SK-N-SH (cell line): ENCODE measurements around the gene PKN3. TPM values are rescaled to one million over a fixed set of nuclear protein-coding genes. Genes with fewer than 3 reads are reported as not detected.

Source experiments
- CTCF ChIA-PET: fragments of 300-600, 350-600 bp; formaldehyde crosslinking; extraction: SDS; loops from one replicate; lab custom pipeline; 2021; lab: Yijun Ruan, JAX
- POLR2A ChIA-PET: fragments of 350-600 bp; sonication (Branson Sonifier 250); formaldehyde crosslinking; extraction: SDS; loops from one replicate; lab custom pipeline; 2020; ENCODE audit warnings: antibody characterized with exemption, inconsistent platforms; lab: Yijun Ruan, JAX
- DNase-seq: peaks from one replicate; pipeline ENCODE4 v3.0.0; 2012
- H2AFZ ChIP-seq: fragments of 200-600 bp; sonication (generic); 2 replicates; pipeline ENCODE4 v1.8.1; 2016; ENCODE audit warnings: antibody characterized with exemption, mild to moderate bottlenecking, low read depth
- H3F3A ChIP-seq: fragments of 200-600 bp; sonication (generic); replicated peaks from 2 replicates; pipeline ENCODE3; 2016; ENCODE audit warnings: antibody characterized with exemption, mild to moderate bottlenecking; ENCODE audit not compliant: insufficient read depth
- H3K27ac ChIP-seq, 2 experiments: fragments of 200-500 bp in 1 of 2; fragments of 200-600 bp in 1 of 2; sonication (Bioruptor generic) in 1 of 2; sonication (generic), shearing (Covaris generic) in 1 of 2; 2 replicates each; pipeline versions ENCODE4 v1.5.1 to v1.6.1; 2014 to 2016; ENCODE audit warnings: low read depth in 2 of 2, inconsistent platforms in 1 of 2, low read length in 1 of 2, mild to moderate bottlenecking in 1 of 2, mixed read lengths in 1 of 2
- H3K27me3 ChIP-seq: fragments of 200-600 bp; sonication (generic), shearing (Covaris generic); 2 replicates; pipeline ENCODE4 v1.6.1; 2016; ENCODE audit warnings: mixed run types; ENCODE audit not compliant: insufficient read depth
- H3K36me3 ChIP-seq, 2 experiments: fragments of 200-500 bp in 1 of 2; fragments of 200-600 bp in 1 of 2; sonication (Bioruptor generic) in 1 of 2; sonication (generic) in 1 of 2; replicated peaks in 1 of 2; 2 replicates each; pipeline versions ENCODE3 to v1.5.1; 2014 to 2016; ENCODE audit warnings: low read length in 1 of 2, mild to moderate bottlenecking in 1 of 2; ENCODE audit not compliant: insufficient read depth in 2 of 2, control insufficient read depth in 1 of 2
- H3K4me1 ChIP-seq, 2 experiments: fragments of 200-500 bp in 1 of 2; fragments of 200-600 bp in 1 of 2; sonication (Bioruptor generic) in 1 of 2; sonication (generic), shearing (Covaris generic) in 1 of 2; 2 replicates each; pipeline versions ENCODE4 v1.5.1 to v1.6.1; 2014 to 2016; ENCODE audit warnings: low read depth in 1 of 2, low read length in 1 of 2, mixed run types in 1 of 2; ENCODE audit not compliant: insufficient read depth in 2 of 2, control insufficient read depth in 1 of 2
- H3K4me2 ChIP-seq: fragments of 200-600 bp; sonication (generic), shearing (Covaris generic); 2 replicates; pipeline ENCODE4 v1.6.1; 2017; ENCODE audit warnings: mixed run types
- H3K4me3 ChIP-seq, 2 experiments: fragments of 200-500 bp in 1 of 2; fragments of 200-600 bp in 1 of 2; sonication (Bioruptor generic) in 1 of 2; sonication (generic), shearing (Covaris generic) in 1 of 2; 2 replicates each; pipeline versions ENCODE4 v1.5.1 to v1.8.1; 2014 to 2016; ENCODE audit warnings: low read depth in 2 of 2, inconsistent platforms in 1 of 2, low read length in 1 of 2, mild to moderate bottlenecking in 1 of 2, mixed read lengths in 1 of 2, moderate library complexity in 1 of 2
- H3K79me2 ChIP-seq: fragments of 200-600 bp; sonication (generic); 2 replicates; pipeline ENCODE4 v1.8.1; 2017; ENCODE audit warnings: mild to moderate bottlenecking; ENCODE audit not compliant: insufficient read depth
- H3K9ac ChIP-seq: fragments of 200-600 bp; sonication (generic); 2 replicates; pipeline ENCODE4 v1.6.1; 2017; ENCODE audit warnings: mixed run types
- H3K9me2 ChIP-seq: fragments of 200-600 bp; sonication (generic); 2 replicates; pipeline ENCODE4 v1.6.1; 2017; ENCODE audit warnings: mixed run types
- H3K9me3 ChIP-seq: fragments of 200-600 bp; sonication (generic); 2 replicates; pipeline ENCODE4 v1.6.1; 2017; ENCODE audit warnings: mixed run types, mild to moderate bottlenecking, moderate library complexity
- H4K20me1 ChIP-seq: fragments of 200-600 bp; sonication (generic); 2 replicates; pipeline ENCODE4 v1.6.1; 2017; ENCODE audit warnings: mild to moderate bottlenecking, mixed run types; ENCODE audit not compliant: insufficient read depth
- CHD2 ChIP-seq: fragments of 150-350 bp; IDR thresholded peaks from 2 replicates; pipeline ENCODE4 v1.6.1; 2018; ENCODE audit warnings: low read length; ENCODE audit not compliant: partially characterized antibody
- EZH2phosphoT487 ChIP-seq: fragments of 200-600 bp; sonication (generic); IDR thresholded peaks from 2 replicates; pipeline ENCODE4 v1.6.1; 2017; ENCODE audit warnings: low read depth, mixed run types, mild to moderate bottlenecking, antibody characterized with exemption, moderate library complexity, borderline replicate concordance
- FOXM1 ChIP-seq: IDR thresholded peaks from 2 replicates; pipeline ENCODE4 v1.4.0; 2012; ENCODE audit warnings: low read depth, mild to moderate bottlenecking
- GABPA ChIP-seq: IDR thresholded peaks from 2 replicates; pipeline ENCODE4 v1.4.0; 2012; ENCODE audit warnings: low read depth, mild to moderate bottlenecking
- GATA2 ChIP-seq: sonication (generic); formaldehyde crosslinking; IDR thresholded peaks from 2 replicates; pipeline ENCODE4 v1.5.0; 2020; ENCODE audit warnings: mild to moderate bottlenecking, missing genetic modification reagents
- IRF3 ChIP-seq: fragments of 150-350 bp; IDR thresholded peaks from 2 replicates; pipeline ENCODE4 v1.6.1; 2016; ENCODE audit warnings: mild to moderate bottlenecking, low read depth, low read length
- MAX ChIP-seq: IDR thresholded peaks from 2 replicates; pipeline ENCODE4 v1.4.0; 2012; ENCODE audit warnings: low read depth
- MXI1 ChIP-seq: IDR thresholded peaks from 2 replicates; pipeline ENCODE4 v1.6.1; 2012; ENCODE audit warnings: mild to moderate bottlenecking, low read depth, low read length, improper control_type of control experiment
- NFIC ChIP-seq: IDR thresholded peaks from 2 replicates; pipeline ENCODE4 v1.4.0; 2012; ENCODE audit warnings: borderline replicate concordance
- POLR2AphosphoS5 ChIP-seq: IDR thresholded peaks from 2 replicates; pipeline ENCODE4 v1.6.1; 2012; ENCODE audit warnings: low read depth, low read length
- RAD21 ChIP-seq: IDR thresholded peaks from 2 replicates; pipeline ENCODE4 v1.6.1; 2012; ENCODE audit warnings: mild to moderate bottlenecking, low read length
- RCOR1 ChIP-seq: fragments of 150-350 bp; IDR thresholded peaks from 2 replicates; pipeline ENCODE4 v1.6.1; 2017; ENCODE audit warnings: antibody characterized with exemption, low read length
- REST ChIP-seq: IDR thresholded peaks from 2 replicates; pipeline ENCODE4 v1.6.1; 2012; ENCODE audit warnings: mild to moderate bottlenecking, low read depth, low read length, moderate library complexity
- RFX5 ChIP-seq: IDR thresholded peaks from 2 replicates; pipeline ENCODE4 v1.6.1; 2012; ENCODE audit warnings: mild to moderate bottlenecking, improper control_type of control experiment, low read length
- TAF1 ChIP-seq: IDR thresholded peaks from 2 replicates; pipeline ENCODE4 v1.6.1; 2012; ENCODE audit warnings: low read depth, mild to moderate bottlenecking, low read length, moderate library complexity, borderline replicate concordance
- TEAD4 ChIP-seq: IDR thresholded peaks from 2 replicates; pipeline ENCODE4 v1.4.0; 2012; ENCODE audit warnings: mild to moderate bottlenecking, borderline replicate concordance; ENCODE audit not compliant: insufficient read depth
- USF1 ChIP-seq: IDR thresholded peaks from 2 replicates; pipeline ENCODE4 v1.4.0; 2012; ENCODE audit warnings: low read depth, borderline replicate concordance
- YY1 ChIP-seq: IDR thresholded peaks from 2 replicates; pipeline ENCODE4 v1.4.0; 2012; ENCODE audit warnings: low read depth, mild to moderate bottlenecking
- ZBTB33 ChIP-seq: IDR thresholded peaks from 2 replicates; pipeline ENCODE4 v1.4.0; 2012; ENCODE audit warnings: low read depth, borderline replicate concordance
- WGBS: methylation state at CpG from one replicate; pipeline ENCODE4 v1.1.6; 2017; ENCODE audit warnings: low lambda C conversion rate; 5-methylcytosine and 5-hydroxymethylcytosine counted together
- polyA plus RNA-seq, 3 experiments: library from polyadenylated mRNA; depleted of rRNA; stranded (reverse); fragments of >200 nt; gene quantifications; 2 replicates each; pipeline ENCODE4 v1.2.3, GENCODE V29; 2012

PKN3 gene
- polyA plus RNA-seq, 1 of the 3 experiments (the other 2 are of a cell fraction): 7.8 TPM

GRCh38 chr9:128729302-128729701 is 27.0 kb downstream of the PKN3 start:
- POLR2A ChIA-PET: interaction anchor here (1.1 kb wide), 1 partner anchor 89 kb away, joined by 4 read pairs; the partner anchor contains the start of gene ENDOG

GRCh38 chr9:128729766-128730517 is 27.6 kb downstream of the PKN3 start:
- WGBS: 93% methylated on average over 21 of the region's 27 CpGs
- DNase-seq: peak; percentile 58
- no peak overlapping the region for H3K9ac ChIP-seq
- H4K20me1 ChIP-seq: no peaks in the 10 kb centered on the region
- H3K9me2 ChIP-seq: no peaks in the 10 kb centered on the region
- ChIA-PET CTCF (interaction anchor here (0.9 to 1.6 kb wide), 3 partner anchors 28 to 89 kb away, joined by 3 to 5 read pairs (median 3); partner anchors contain the start of genes ENDOG and PKN3), POLR2A (no interaction called here)
- H3K4me2 ChIP-seq: no peak overlapping the region
- peaks cover 10% of the 10 kb centered on the region for H3F3A ChIP-seq
- H3K9me3 ChIP-seq: no peaks in the 10 kb centered on the region
- H3K79me2 ChIP-seq: no peaks in the 10 kb centered on the region
- H3K36me3 ChIP-seq: peaks cover 0 to 4% of the 10 kb centered on the region in 2 experiments
- H3K4me3 ChIP-seq: no peak overlapping the region
- no peak overlapping the region for H2AFZ ChIP-seq
- H3K27ac ChIP-seq: peak overlapping the region in 1 of 2 experiments; percentile 81; a peak in 2 of 4 replicates
- peaks cover 0 to 27% of the 10 kb centered on the region in 2 experiments; a peak in 1 of 4 replicates for H3K4me1 ChIP-seq
- H3K27me3 ChIP-seq: no peaks in the 10 kb centered on the region
- TF ChIP-seq USF1 (no peak), CHD2 (no peak), MXI1 (no peak), YY1 (no peak), ZBTB33 (no peak), TAF1 (no peak), GABPA (no peak), GATA2 (CRISPR knock-in tag) (no peak), NFIC (no peak), MAX (no peak), IRF3 (no peak), TEAD4 (no peak), RFX5 (no peak), FOXM1 (no peak), EZH2phosphoT487 (no peak), REST (no peak)

More at GRCh38 chr9:128729302-128729701, 27.0 kb downstream of the PKN3 start:
- CTCF ChIA-PET: interaction anchor here (0.9 to 1.3 kb wide), 3 partner anchors 64 to 89 kb away, joined by 3 read pairs; partner anchors contain the start of gene ENDOG
- WGBS: 60% methylated on average over 5 of the region's 5 CpGs
- Histone ChIP-seq H3K4me1 (peaks cover 0 to 29% of the 10 kb centered on the region in 2 experiments; a peak in 1 of 4 replicates), H3K79me2 (no peaks in the 10 kb centered on the region), H3F3A (peaks cover 11% of the 10 kb centered on the region), H4K20me1 (no peaks in the 10 kb centered on the region), H3K9ac (no peak overlapping the region), H3K27ac (peak overlapping the region in 1 of 2 experiments; percentile 81; a peak in 2 of 4 replicates), H3K4me2 (no peak overlapping the region), H3K9me3 (no peaks in the 10 kb centered on the region), H3K9me2 (no peaks in the 10 kb centered on the region), H3K4me3 (no peak overlapping the region), H2AFZ (no peak overlapping the region), H3K36me3 (peaks cover 0 to 4% of the 10 kb centered on the region in 2 experiments), H3K27me3 (no peaks in the 10 kb centered on the region)
- DNase-seq: peak; percentile 62
- TF ChIP-seq RAD21: 0 out of 2 replicates have a peak, but pooled peaks have one; percentile 11
- no peak for TF ChIP-seq POLR2AphosphoS5
- TF ChIP-seq GATA2 (CRISPR knock-in tag): peak; percentile 73
- TF ChIP-seq RCOR1: no peak
